Left lung (tissue), 10 donors: Measurements from ENCODE around the gene EHBP1. TPM values are rescaled to one million over a fixed set of nuclear protein-coding genes. Genes with fewer than 3 reads are reported as not detected.

Experiments
- ATAC-seq: fragments of 200-7000 bp; cut with Tn5 transposase; one replicate; pipeline ENCODE4 v1.9.1; 2020; ENCODE audit warnings: moderate library complexity
- DNase-seq, 4 donors: peaks; one replicate each; pipeline ENCODE4 v3.0.0-alpha.2; 2013 to 2020
- H3K27ac ChIP-seq, 2 donors: fragments of 200-600 bp; sonication (generic) in 1 of 2; one replicate each; pipeline versions ENCODE4 v1.5.0 to v1.8.0; 2020 to 2021
- H3K27me3 ChIP-seq, 2 donors: fragments of 200-600 bp; sonication (generic) in 1 of 2; one replicate each; pipeline versions ENCODE4 v1.5.0 to v1.8.0; 2020 to 2021
- H3K36me3 ChIP-seq, 2 donors: fragments of 200-600 bp; sonication (generic) in 1 of 2; one replicate each; pipeline versions ENCODE4 v1.5.0 to v1.8.0; 2020 to 2021
- H3K4me1 ChIP-seq, 2 donors: fragments of 200-600 bp; one replicate each; pipeline ENCODE4 v1.8.0; 2021
- H3K4me3 ChIP-seq, 2 donors: fragments of 200-600 bp; sonication (generic) in 1 of 2; one replicate each; pipeline versions ENCODE4 v1.5.0 to v1.8.0; 2020 to 2021; ENCODE audit warnings: mild to moderate bottlenecking in 1 of 2
- H3K9me3 ChIP-seq, 2 donors: fragments of 200-600 bp; sonication (generic) in 1 of 2; one replicate each; pipeline versions ENCODE4 v1.5.0 to v1.8.0; 2020 to 2021
- intact Hi-C, 2 donors: fragments of 100-400 bp; cut with DNase I; formaldehyde crosslinking; loops; one replicate each; pipeline versions ENCODE4 v1.11.2 to v1.14.2; 2022
- polyA plus RNA-seq, 6 donors: library from polyadenylated mRNA; unstranded; fragments of 120-200 nt; gene quantifications; one replicate each; pipeline ENCODE4 v1.2.1, GENCODE V29; 2013; ENCODE audit not compliant: insufficient read length in 6 of 6
- total RNA-seq, 2 donors: library from RNA; stranded (reverse); fragmentation: NEBNext Ultra II Directional; extraction: Animal tissue kit (Norgen Biotek cat#: 25700); gene quantifications; one replicate each; pipeline ENCODE4 v1.2.1, GENCODE V29; 2021
- TF ChIP-seq, protein P1 (sequence below), 2 donors: fragments of 200-600 bp; sonication (generic) in 1 of 2; IDR thresholded peaks; one replicate each; pipeline versions ENCODE4 v1.5.0 to v1.8.0; 2021; ENCODE audit warnings: antibody characterized with exemption in 2 of 2
- donor health status: DM: no; HTN: yes; CAD: no.
- donor health status: DM: no; HTN: no; CAD: no.

The EHBP1 gene
- total and polyA plus RNA-seq, 8 donors: 35.4 to 48.9 (median 38.9) TPM

GRCh38 chr2:62964671-62965070 is 259.2 kb downstream of the EHBP1 start:
- ATAC-seq (no peak), DNase-seq (peak in 2 of 4 donors; percentile 7)
- Histone ChIP-seq H3K27me3 (no peaks in the 10 kb centered on the region), H3K4me3 (no peak overlapping the region), H3K36me3 (no peaks in the 10 kb centered on the region), H3K9me3 (no peaks in the 10 kb centered on the region), H3K27ac (no peak overlapping the region), H3K4me1 (no peaks in the 10 kb centered on the region)
- intact Hi-C loops: no loop called here
- TF ChIP-seq, protein P1, sequence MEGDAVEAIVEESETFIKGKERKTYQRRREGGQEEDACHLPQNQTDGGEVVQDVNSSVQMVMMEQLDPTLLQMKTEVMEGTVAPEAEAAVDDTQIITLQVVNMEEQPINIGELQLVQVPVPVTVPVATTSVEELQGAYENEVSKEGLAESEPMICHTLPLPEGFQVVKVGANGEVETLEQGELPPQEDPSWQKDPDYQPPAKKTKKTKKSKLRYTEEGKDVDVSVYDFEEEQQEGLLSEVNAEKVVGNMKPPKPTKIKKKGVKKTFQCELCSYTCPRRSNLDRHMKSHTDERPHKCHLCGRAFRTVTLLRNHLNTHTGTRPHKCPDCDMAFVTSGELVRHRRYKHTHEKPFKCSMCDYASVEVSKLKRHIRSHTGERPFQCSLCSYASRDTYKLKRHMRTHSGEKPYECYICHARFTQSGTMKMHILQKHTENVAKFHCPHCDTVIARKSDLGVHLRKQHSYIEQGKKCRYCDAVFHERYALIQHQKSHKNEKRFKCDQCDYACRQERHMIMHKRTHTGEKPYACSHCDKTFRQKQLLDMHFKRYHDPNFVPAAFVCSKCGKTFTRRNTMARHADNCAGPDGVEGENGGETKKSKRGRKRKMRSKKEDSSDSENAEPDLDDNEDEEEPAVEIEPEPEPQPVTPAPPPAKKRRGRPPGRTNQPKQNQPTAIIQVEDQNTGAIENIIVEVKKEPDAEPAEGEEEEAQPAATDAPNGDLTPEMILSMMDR (IDR thresholded peaks at IDR 0.05): no peak

DNA sequence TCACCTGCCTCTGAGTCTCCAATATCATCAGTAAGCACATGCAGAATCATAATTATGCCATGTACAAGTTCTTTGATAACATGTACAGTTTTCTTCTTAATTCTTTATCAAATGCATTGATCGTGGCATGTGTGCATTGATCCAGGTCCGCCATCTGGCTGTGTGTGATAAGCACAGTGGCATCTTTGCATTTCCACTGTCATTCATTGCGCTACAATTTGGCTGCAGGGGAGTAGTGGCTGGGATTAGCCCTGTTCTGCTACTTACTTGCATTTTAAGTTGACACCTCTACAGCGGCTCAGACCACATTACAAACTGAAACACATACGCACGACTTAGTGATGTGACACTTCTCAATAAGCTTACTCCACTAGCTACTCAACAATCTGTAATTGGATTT is 261.5 kb downstream of the EHBP1 start:
- Histone ChIP-seq H3K27ac (no peak overlapping the region), H3K36me3 (no peaks in the 10 kb centered on the region), H3K9me3 (no peaks in the 10 kb centered on the region), H3K4me1 (no peaks in the 10 kb centered on the region), H3K27me3 (no peaks in the 10 kb centered on the region), H3K4me3 (no peak overlapping the region)
- TF ChIP-seq, protein P1 (IDR thresholded peaks at IDR 0.05): no peak
- no peak for DNase-seq
- intact Hi-C loops: no loop called here
- no peak for ATAC-seq

DNA sequence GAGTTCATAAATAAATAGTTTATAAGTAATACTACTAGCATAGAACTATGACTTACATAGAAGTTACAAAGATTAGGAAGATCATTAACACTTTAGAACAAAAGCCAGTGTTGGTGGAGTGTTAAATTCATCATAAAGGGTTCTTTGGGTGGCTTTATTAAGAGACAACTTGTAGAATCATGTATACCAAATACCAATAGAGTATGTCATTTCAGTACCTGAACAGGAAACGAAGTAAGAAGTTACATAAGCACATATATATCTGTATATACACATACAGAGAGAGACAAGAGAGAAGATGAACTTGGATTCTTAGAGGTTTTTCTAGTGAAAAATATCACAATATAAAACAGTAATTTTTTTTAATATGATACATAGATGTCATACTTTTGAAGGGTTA is 262.7 kb downstream of the EHBP1 start:
- Histone ChIP-seq H3K4me3 (no peak overlapping the region), H3K27me3 (no peaks in the 10 kb centered on the region), H3K4me1 (no peaks in the 10 kb centered on the region), H3K9me3 (no peaks in the 10 kb centered on the region), H3K36me3 (no peaks in the 10 kb centered on the region), H3K27ac (no peak overlapping the region)
- no peak for ATAC-seq
- intact Hi-C loops: no loop called here
- TF ChIP-seq, protein P1 (IDR thresholded peaks at IDR 0.05): no peak
- no peak for DNase-seq

DNA sequence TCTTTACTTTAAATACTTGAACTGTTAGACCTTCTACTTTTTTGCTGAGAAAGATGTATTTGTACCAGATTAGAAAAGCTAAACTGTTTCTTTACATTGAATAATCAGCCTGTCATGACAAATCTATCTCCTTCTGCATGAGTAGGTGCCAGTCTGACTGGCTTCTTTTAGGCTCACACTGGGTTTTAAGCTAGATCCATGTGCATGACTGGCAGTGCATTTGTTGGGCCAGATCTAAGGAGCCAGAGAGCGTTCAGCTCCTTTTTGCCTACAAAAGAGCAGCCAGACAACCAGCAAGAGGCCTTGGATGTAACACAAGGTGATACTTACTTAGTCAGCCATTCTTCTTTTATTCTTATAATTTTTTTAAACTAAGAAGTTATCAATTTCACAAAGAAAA is 263.2 kb downstream of the EHBP1 start:
- TF ChIP-seq, protein P1 (IDR thresholded peaks at IDR 0.05): no peak
- Histone ChIP-seq H3K4me1 (no peaks in the 10 kb centered on the region), H3K27me3 (no peaks in the 10 kb centered on the region), H3K4me3 (no peak overlapping the region), H3K9me3 (no peaks in the 10 kb centered on the region), H3K36me3 (no peaks in the 10 kb centered on the region), H3K27ac (no peak overlapping the region)
- intact Hi-C loops: no loop called here
- DNase-seq (no peak), ATAC-seq (no peak)

- Histone ChIP-seq H3K4me1 (no peaks in the 10 kb centered on the region), H3K4me3 (no peak overlapping the region), H3K27me3 (no peaks in the 10 kb centered on the region), H3K36me3 (no peaks in the 10 kb centered on the region), H3K9me3 (no peaks in the 10 kb centered on the region), H3K27ac (no peak overlapping the region)
- no peak for ATAC-seq
- intact Hi-C loops: no loop called here
- TF ChIP-seq, protein P1 (IDR thresholded peaks at IDR 0.05): no peak
- no peak for DNase-seq
These were observed 266.4 kb downstream of the EHBP1 start for GRCh38 chr2:62971936-62972335.
